ENCODE data around the gene RSPH9. TPM values are rescaled to one million over a fixed set of nuclear protein-coding genes. Genes with fewer than 3 reads are reported as not detected.
"Not testable (repeated sequence)": the region's sequence is repeated elsewhere in the genome, so short reads cannot be mapped to it uniquely, and the experiment has no call there.

RSPH9 gene
- total RNA-seq, 1 donor from 2014 or later = 0.30 TPM

DNA sequence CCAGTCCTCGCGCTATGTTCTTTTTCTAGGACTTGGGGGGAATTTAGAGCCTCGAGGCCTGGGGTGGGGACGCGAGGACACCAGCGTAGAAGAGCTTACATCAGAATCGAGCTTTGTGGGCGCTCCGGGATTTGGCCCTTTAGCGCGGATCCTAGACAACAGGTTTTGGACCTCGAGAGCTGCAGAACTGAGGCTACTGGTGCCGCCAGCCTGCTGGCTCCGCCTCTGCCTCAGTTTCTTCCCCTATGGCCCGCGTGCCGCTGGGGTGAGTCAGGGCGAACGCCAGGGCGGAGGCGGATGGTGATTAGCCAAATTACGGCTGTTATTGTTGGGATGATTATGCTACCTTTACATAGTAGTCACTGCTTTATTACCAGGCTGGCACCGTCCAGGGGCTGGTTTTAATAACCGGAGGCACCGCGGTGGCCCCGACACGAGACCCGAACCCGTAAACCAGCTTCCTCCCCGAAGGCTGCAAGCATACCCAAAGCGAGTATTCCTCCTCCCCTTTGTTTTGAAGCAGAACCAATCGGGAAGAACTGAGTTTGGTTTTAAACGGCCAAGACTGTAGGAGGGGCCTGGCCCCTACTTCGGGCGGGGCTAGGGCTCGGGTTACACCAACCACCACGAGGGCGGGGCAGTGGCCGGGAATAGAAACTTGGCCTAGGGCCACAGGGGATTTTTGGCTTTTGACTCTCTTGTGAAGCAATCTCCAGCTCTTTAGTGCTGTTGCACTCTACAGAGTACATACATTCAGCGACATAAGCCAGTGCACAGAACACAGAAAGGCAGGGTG lies 15.1 kb upstream of the RSPH9 start:
- peaks cover 41% of the 10 kb centered on the region for H3K79me2 ChIP-seq (ENCODE audit: insufficient read depth, low read length)
- Mint-ChIP-seq H3K4me3 (ENCODE audit: unreplicated experiment) (peak overlapping the region; percentile 98), H3K4me1 (ENCODE audit: low read depth, unreplicated experiment) (peaks cover 19% of the 10 kb centered on the region), H3K27me3 (ENCODE audit: low read depth, unreplicated experiment) (no peaks in the 10 kb centered on the region), H3K36me3 (ENCODE audit: low read depth, unreplicated experiment) (peaks cover 18% of the 10 kb centered on the region), H3K27ac (ENCODE audit: unreplicated experiment) (peak overlapping the region; percentile 100), H3K9me3 (ENCODE audit: unreplicated experiment) (no peaks in the 10 kb centered on the region)
- peak overlapping the region; percentile 63 for H3K4me3 ChIP-seq (ENCODE audit: insufficient read depth, low read depth, low read length)
- H3K4me2 ChIP-seq (ENCODE audit: low read length) = peak overlapping the region; percentile 90
- TF ChIP-seq, protein P1, sequence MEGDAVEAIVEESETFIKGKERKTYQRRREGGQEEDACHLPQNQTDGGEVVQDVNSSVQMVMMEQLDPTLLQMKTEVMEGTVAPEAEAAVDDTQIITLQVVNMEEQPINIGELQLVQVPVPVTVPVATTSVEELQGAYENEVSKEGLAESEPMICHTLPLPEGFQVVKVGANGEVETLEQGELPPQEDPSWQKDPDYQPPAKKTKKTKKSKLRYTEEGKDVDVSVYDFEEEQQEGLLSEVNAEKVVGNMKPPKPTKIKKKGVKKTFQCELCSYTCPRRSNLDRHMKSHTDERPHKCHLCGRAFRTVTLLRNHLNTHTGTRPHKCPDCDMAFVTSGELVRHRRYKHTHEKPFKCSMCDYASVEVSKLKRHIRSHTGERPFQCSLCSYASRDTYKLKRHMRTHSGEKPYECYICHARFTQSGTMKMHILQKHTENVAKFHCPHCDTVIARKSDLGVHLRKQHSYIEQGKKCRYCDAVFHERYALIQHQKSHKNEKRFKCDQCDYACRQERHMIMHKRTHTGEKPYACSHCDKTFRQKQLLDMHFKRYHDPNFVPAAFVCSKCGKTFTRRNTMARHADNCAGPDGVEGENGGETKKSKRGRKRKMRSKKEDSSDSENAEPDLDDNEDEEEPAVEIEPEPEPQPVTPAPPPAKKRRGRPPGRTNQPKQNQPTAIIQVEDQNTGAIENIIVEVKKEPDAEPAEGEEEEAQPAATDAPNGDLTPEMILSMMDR (IDR thresholded peaks at IDR 0.05; ENCODE audit: insufficient read depth, low read depth, low read length) = no peak
- TF ChIP-seq EZH2 (IDR thresholded peaks at IDR 0.05; ENCODE audit: insufficient read depth, low read length) = no peak
- H3K9ac ChIP-seq (ENCODE audit: low read length) = peak overlapping the region; percentile 99
- H3K36me3 ChIP-seq (ENCODE audit: insufficient read depth, low read length) = peaks cover 14% of the 10 kb centered on the region
- peak; percentile 94 for DNase-seq (ENCODE audit: low read depth)
- no peaks in the 10 kb centered on the region for H3K9me3 ChIP-seq (ENCODE audit: insufficient read depth, low read depth, low read length)
- peaks cover 26% of the 10 kb centered on the region for H3K4me1 ChIP-seq (ENCODE audit: insufficient read depth, low read length)
- H2AFZ ChIP-seq (ENCODE audit: low read depth, low read length) = peak overlapping the region; percentile 80
- peaks cover 3% of the 10 kb centered on the region for H4K20me1 ChIP-seq (ENCODE audit: insufficient read depth, low read length)
- no peak for FAIRE-seq
- peak overlapping the region; percentile 91 for H3K27ac ChIP-seq (ENCODE audit: low read depth, low read length)
- H3K27me3 ChIP-seq (ENCODE audit: insufficient read depth, low read length) = no peaks in the 10 kb centered on the region

DNA sequence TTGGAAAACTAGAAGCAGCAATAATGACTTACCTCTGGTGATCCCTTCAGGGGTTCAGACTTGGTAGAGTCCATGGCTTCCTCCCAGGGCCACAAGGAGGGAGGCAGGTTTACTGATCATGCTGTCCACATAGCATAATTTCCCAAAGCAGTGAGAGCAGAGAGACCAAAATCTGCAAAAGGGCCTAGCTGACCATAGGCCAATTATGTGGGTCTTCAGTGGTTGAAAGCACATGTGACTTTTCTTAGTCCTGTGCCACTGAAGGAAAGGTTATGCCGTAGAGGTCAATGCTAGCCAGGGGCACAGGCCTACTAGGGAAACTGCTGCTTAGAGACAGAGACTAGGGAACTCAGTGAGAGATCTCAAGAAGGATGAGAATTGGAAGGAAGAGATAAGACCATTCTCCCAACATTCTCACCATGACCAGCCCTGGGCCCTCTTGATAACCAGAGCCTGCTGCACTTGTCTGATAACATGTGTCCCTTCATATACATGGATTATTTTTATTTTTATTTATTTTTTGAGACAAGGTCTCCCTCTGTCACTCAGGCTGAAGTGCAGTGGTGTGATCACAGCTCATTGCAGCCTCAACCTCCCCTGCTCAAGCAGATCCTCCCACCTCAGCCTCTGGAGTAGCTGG lies 13.7 kb upstream of the RSPH9 start:
- peaks cover 2% of the 10 kb centered on the region for H3K36me3 ChIP-seq (ENCODE audit: insufficient read depth, low read length)
- peaks cover 26% of the 10 kb centered on the region for H3K4me1 ChIP-seq (ENCODE audit: insufficient read depth, low read length)
- Mint-ChIP-seq H3K4me1 (ENCODE audit: low read depth, unreplicated experiment) (peaks cover 15% of the 10 kb centered on the region), H3K4me3 (ENCODE audit: unreplicated experiment) (no peak overlapping the region), H3K36me3 (ENCODE audit: low read depth, unreplicated experiment) (peaks cover 10% of the 10 kb centered on the region), H3K27me3 (ENCODE audit: low read depth, unreplicated experiment) (no peaks in the 10 kb centered on the region), H3K9me3 (ENCODE audit: unreplicated experiment) (peaks cover 2% of the 10 kb centered on the region), H3K27ac (ENCODE audit: unreplicated experiment) (peak overlapping the region; percentile 75)
- no peaks in the 10 kb centered on the region for H3K9me3 ChIP-seq (ENCODE audit: insufficient read depth, low read depth, low read length)
- no peaks in the 10 kb centered on the region for H3K27me3 ChIP-seq (ENCODE audit: insufficient read depth, low read length)
- no peak overlapping the region for H3K4me3 ChIP-seq (ENCODE audit: insufficient read depth, low read depth, low read length)
- H3K9ac ChIP-seq (ENCODE audit: low read length) = no peak overlapping the region
- TF ChIP-seq, protein P1 (IDR thresholded peaks at IDR 0.05; ENCODE audit: insufficient read depth, low read depth, low read length) = no peak
- no peak for TF ChIP-seq EZH2 (IDR thresholded peaks at IDR 0.05; ENCODE audit: insufficient read depth, low read length)
- H3K4me2 ChIP-seq (ENCODE audit: low read length) = no peak overlapping the region
- H4K20me1 ChIP-seq (ENCODE audit: insufficient read depth, low read length) = peaks cover under 1% of the 10 kb centered on the region
- peaks cover 33% of the 10 kb centered on the region for H3K79me2 ChIP-seq (ENCODE audit: insufficient read depth, low read length)
- no peak overlapping the region for H2AFZ ChIP-seq (ENCODE audit: low read depth, low read length)
- FAIRE-seq = no peak
- no peak for DNase-seq (ENCODE audit: low read depth)
- H3K27ac ChIP-seq (ENCODE audit: low read depth, low read length) = no peak overlapping the region

DNA sequence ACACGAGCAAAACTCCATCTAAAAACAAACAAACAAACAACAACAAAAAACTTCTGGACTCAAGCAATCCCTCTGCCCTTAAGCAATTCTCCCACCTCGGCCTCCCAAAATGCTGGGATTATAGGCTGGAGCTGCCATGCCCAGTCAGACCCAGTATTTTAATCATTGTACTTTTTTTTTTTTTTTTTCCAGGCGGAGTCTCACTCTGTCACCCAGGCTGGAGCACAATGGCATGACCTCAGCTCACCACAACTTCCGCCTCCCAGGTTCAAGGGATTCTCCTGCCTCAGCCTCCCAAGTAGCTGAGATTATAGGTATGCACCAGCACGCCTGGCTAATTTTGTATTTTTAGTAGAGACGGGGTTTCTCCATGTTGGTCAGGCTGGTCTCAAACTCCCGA lies 11.8 kb upstream of the RSPH9 start:
- not testable (repeated sequence) for H3K4me3 ChIP-seq (ENCODE audit: insufficient read depth, low read depth, low read length); DNase-seq (ENCODE audit: low read depth); H3K4me2 ChIP-seq (ENCODE audit: low read length); H3K9me3 ChIP-seq (ENCODE audit: insufficient read depth, low read depth, low read length); H3K36me3 ChIP-seq (ENCODE audit: insufficient read depth, low read length); H3K4me1 Mint-ChIP-seq (ENCODE audit: low read depth, unreplicated experiment); FAIRE-seq; H3K4me3 Mint-ChIP-seq (ENCODE audit: unreplicated experiment); H3K9me3 Mint-ChIP-seq (ENCODE audit: unreplicated experiment); H3K27ac Mint-ChIP-seq (ENCODE audit: unreplicated experiment); H3K36me3 Mint-ChIP-seq (ENCODE audit: low read depth, unreplicated experiment); H3K27me3 Mint-ChIP-seq (ENCODE audit: low read depth, unreplicated experiment); H2AFZ ChIP-seq (ENCODE audit: low read depth, low read length); H3K9ac ChIP-seq (ENCODE audit: low read length); H3K27me3 ChIP-seq (ENCODE audit: insufficient read depth, low read length); H3K27ac ChIP-seq (ENCODE audit: low read depth, low read length)
- Histone ChIP-seq H4K20me1 (ENCODE audit: insufficient read depth, low read length) (peaks cover 11% of the 10 kb centered on the region), H3K79me2 (ENCODE audit: insufficient read depth, low read length) (peaks cover 33% of the 10 kb centered on the region), H3K4me1 (ENCODE audit: insufficient read depth, low read length) (peaks cover 15% of the 10 kb centered on the region)
